ENCODE measurements around the gene NHLRC1.

The NHLRC1 gene

GRCh38 chr6:18078866-18079265 is 43.6 kb downstream of the NHLRC1 start:
- H3K36me3 ChIP-seq (ENCODE audit: control insufficient read depth, insufficient read depth, low read length, severe bottlenecking) = no peaks in the 10 kb centered on the region
- no peak overlapping the region for H3K4me3 ChIP-seq (ENCODE audit: low read length)
- H3K9me3 ChIP-seq (ENCODE audit: control insufficient read depth, low read length) = no peaks in the 10 kb centered on the region
- no peaks in the 10 kb centered on the region for H3K4me1 ChIP-seq (ENCODE audit: control insufficient read depth, insufficient read depth, low read length)
- no peaks in the 10 kb centered on the region for H3K27me3 ChIP-seq (replicated peaks; ENCODE audit: control insufficient read depth, insufficient read depth, low read length)
- no peak for DNase-seq (ENCODE audit: low read depth)
- H3K9ac ChIP-seq (ENCODE audit: low read length) = no peak overlapping the region

- Histone ChIP-seq H3K4me1 (ENCODE audit: control insufficient read depth, insufficient read depth, low read length) (no peaks in the 10 kb centered on the region), H3K4me3 (ENCODE audit: low read length) (no peak overlapping the region), H3K36me3 (ENCODE audit: control insufficient read depth, insufficient read depth, low read length, severe bottlenecking) (no peaks in the 10 kb centered on the region), H3K9ac (ENCODE audit: low read length) (no peak overlapping the region), H3K9me3 (ENCODE audit: control insufficient read depth, low read length) (no peaks in the 10 kb centered on the region), H3K27me3 (replicated peaks; ENCODE audit: control insufficient read depth, insufficient read depth, low read length) (no peaks in the 10 kb centered on the region)
- peak; percentile 37 for DNase-seq (ENCODE audit: low read depth)
These were observed 46.2 kb downstream of the NHLRC1 start for GRCh38 chr6:18076231-18076630.

- no peak overlapping the region for H3K4me3 ChIP-seq (ENCODE audit: low read length)
- H3K4me1 ChIP-seq (ENCODE audit: control insufficient read depth, insufficient read depth, low read length) = no peaks in the 10 kb centered on the region
- no peaks in the 10 kb centered on the region for H3K36me3 ChIP-seq (ENCODE audit: control insufficient read depth, insufficient read depth, low read length, severe bottlenecking)
- H3K27me3 ChIP-seq (replicated peaks; ENCODE audit: control insufficient read depth, insufficient read depth, low read length) = peaks cover 7% of the 10 kb centered on the region
- DNase-seq (ENCODE audit: low read depth) = no peak
- no peak overlapping the region for H3K9ac ChIP-seq (ENCODE audit: low read length)
- H3K9me3 ChIP-seq (ENCODE audit: control insufficient read depth, low read length) = no peaks in the 10 kb centered on the region
These were observed 49.6 kb downstream of the NHLRC1 start for GRCh38 chr6:18072841-18073240.

GRCh38 chr6:18070486-18070885 is 52.0 kb downstream of the NHLRC1 start:
- no peaks in the 10 kb centered on the region for H3K36me3 ChIP-seq (ENCODE audit: control insufficient read depth, insufficient read depth, low read length, severe bottlenecking)
- H3K27me3 ChIP-seq (replicated peaks; ENCODE audit: control insufficient read depth, insufficient read depth, low read length) = peaks cover 7% of the 10 kb centered on the region
- no peaks in the 10 kb centered on the region for H3K9me3 ChIP-seq (ENCODE audit: control insufficient read depth, low read length)
- DNase-seq (ENCODE audit: low read depth) = no peak
- H3K4me3 ChIP-seq (ENCODE audit: low read length) = no peak overlapping the region
- H3K9ac ChIP-seq (ENCODE audit: low read length) = no peak overlapping the region
- H3K4me1 ChIP-seq (ENCODE audit: control insufficient read depth, insufficient read depth, low read length) = no peaks in the 10 kb centered on the region
